Hepatocyte (in vitro differentiated cells): Measurements from ENCODE around the gene LMX1B.

Experiments used
- EZH2 ChIP-seq: fragments of 200-600 bp; sonication (generic); IDR thresholded peaks from 2 replicates; pipeline ENCODE4 v1.6.1; 2016; ENCODE audit warnings: antibody characterized with exemption, mild to moderate bottlenecking, borderline replicate concordance
- EZH2phosphoT487 ChIP-seq: fragments of 200-600 bp; sonication (generic); IDR thresholded peaks from one replicate; pipeline ENCODE4 v1.6.1; 2018; ENCODE audit warnings: antibody characterized with exemption, mild to moderate bottlenecking, low read depth, moderate library complexity; ENCODE audit not compliant: unreplicated experiment, severe bottlenecking
- TF ChIP-seq, protein P1 (sequence below): fragments of 200-600 bp; sonication (generic); IDR thresholded peaks from 2 replicates; pipeline ENCODE4 v1.5.1; 2016; ENCODE audit warnings: antibody characterized with exemption, mild to moderate bottlenecking; ENCODE audit not compliant: poor library complexity

GRCh38 chr9:126722252-126722921 is 108.7 kb downstream of the LMX1B start:
- TF ChIP-seq, protein P1, sequence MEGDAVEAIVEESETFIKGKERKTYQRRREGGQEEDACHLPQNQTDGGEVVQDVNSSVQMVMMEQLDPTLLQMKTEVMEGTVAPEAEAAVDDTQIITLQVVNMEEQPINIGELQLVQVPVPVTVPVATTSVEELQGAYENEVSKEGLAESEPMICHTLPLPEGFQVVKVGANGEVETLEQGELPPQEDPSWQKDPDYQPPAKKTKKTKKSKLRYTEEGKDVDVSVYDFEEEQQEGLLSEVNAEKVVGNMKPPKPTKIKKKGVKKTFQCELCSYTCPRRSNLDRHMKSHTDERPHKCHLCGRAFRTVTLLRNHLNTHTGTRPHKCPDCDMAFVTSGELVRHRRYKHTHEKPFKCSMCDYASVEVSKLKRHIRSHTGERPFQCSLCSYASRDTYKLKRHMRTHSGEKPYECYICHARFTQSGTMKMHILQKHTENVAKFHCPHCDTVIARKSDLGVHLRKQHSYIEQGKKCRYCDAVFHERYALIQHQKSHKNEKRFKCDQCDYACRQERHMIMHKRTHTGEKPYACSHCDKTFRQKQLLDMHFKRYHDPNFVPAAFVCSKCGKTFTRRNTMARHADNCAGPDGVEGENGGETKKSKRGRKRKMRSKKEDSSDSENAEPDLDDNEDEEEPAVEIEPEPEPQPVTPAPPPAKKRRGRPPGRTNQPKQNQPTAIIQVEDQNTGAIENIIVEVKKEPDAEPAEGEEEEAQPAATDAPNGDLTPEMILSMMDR: no peak
- TF ChIP-seq EZH2: no peak
- no peak for TF ChIP-seq EZH2phosphoT487
